Breast epithelium (tissue), 4 donors: ENCODE measurements around the gene TUFT1. TPM values are rescaled to one million over a fixed set of nuclear protein-coding genes. Genes with fewer than 3 reads are reported as not detected.

Experiments used
- DNase-seq, 2 donors: peaks; one replicate each; pipeline ENCODE4 v3.0.0-alpha.2; 2019; ENCODE audit warnings: low spot score in 2 of 2
- H3K27ac ChIP-seq, 2 donors: fragments of 200-600 bp; sonication (generic) in 1 of 2; one replicate each; pipeline ENCODE4 v1.5.1; 2016 to 2019; ENCODE audit warnings: mild to moderate bottlenecking in 1 of 2
- H3K27me3 ChIP-seq, 2 donors: fragments of 200-600 bp; sonication (generic) in 1 of 2; one replicate each; pipeline versions ENCODE4 v1.5.1 to v1.6.0; 2017 to 2019; ENCODE audit warnings: control low read depth in 1 of 2, mild to moderate bottlenecking in 1 of 2
- H3K36me3 ChIP-seq: fragments of 200-600 bp; one replicate; pipeline ENCODE4 v1.5.1; 2019
- H3K4me1 ChIP-seq, 2 donors: fragments of 200-600 bp; sonication (generic); one replicate each; pipeline ENCODE4 v1.5.1; 2016 to 2019; ENCODE audit warnings: control low read depth in 1 of 2
- H3K4me3 ChIP-seq, 3 donors: fragments of 200-600 bp; sonication (generic); 1 replicate in 2 of 3; 2 replicates in 1 of 3; pipeline ENCODE4 v1.5.1; 2016 to 2019; ENCODE audit warnings: mild to moderate bottlenecking in 3 of 3, moderate library complexity in 2 of 3
- H3K9me3 ChIP-seq, 2 donors: fragments of 200-600 bp; sonication (generic) in 1 of 2; one replicate each; pipeline ENCODE4 v1.5.1; 2016 to 2019; ENCODE audit warnings: control low read depth in 1 of 2
- CTCF ChIP-seq, 3 donors: fragments of 450-650 bp; IDR thresholded peaks; one replicate each; pipeline ENCODE4 v1.5.1; 2016 to 2017; ENCODE audit warnings: antibody characterized with exemption in 3 of 3, mild to moderate bottlenecking in 3 of 3, moderate library complexity in 3 of 3
- POLR2A ChIP-seq: fragments of 450-650 bp; IDR thresholded peaks from one replicate; pipeline ENCODE4 v1.6.1; 2016; ENCODE audit warnings: antibody characterized with exemption, mild to moderate bottlenecking, moderate library complexity
- POLR2AphosphoS5 ChIP-seq, 3 donors: sonication (generic); formaldehyde crosslinking; IDR thresholded peaks; one replicate each; pipeline ENCODE4 v1.6.1; 2017; ENCODE audit warnings: antibody characterized with exemption in 3 of 3
- intact Hi-C: fragments of 100-400 bp; cut with DNase I; formaldehyde crosslinking; loops from one replicate; pipeline ENCODE4 v1.15.1; 2023; ENCODE audit warnings: low total_unique reads
- total RNA-seq, 3 donors: library from RNA; depleted of rRNA; stranded (reverse); fragments of >200 nt; gene quantifications; one replicate each; pipeline ENCODE4 v1.1.0, GENCODE V29; 2016

The TUFT1 gene
- total RNA-seq, 3 donors from 2014 or later: 7.2 to 21.2 (median 13.4) TPM

- Histone ChIP-seq H3K4me1 (peaks cover 0 to 10% of the 10 kb centered on the region in 2 donors), H3K4me3 (no peak overlapping the region), H3K36me3 (no peaks in the 10 kb centered on the region), H3K27ac (peak overlapping the region in 1 of 2 donors; percentile 2), H3K27me3 (no peaks in the 10 kb centered on the region), H3K9me3 (no peaks in the 10 kb centered on the region)
- TF ChIP-seq POLR2AphosphoS5 (IDR thresholded peaks at IDR 0.05): no peak
- TF ChIP-seq CTCF (IDR thresholded peaks at IDR 0.05): no peak
- no peak for TF ChIP-seq POLR2A
- no peak for DNase-seq
- intact Hi-C loops: no loop called here
These were observed 5.4 kb downstream of the TUFT1 start for GRCh38 chr1:151545542-151545941.

GRCh38 chr1:151546011-151546925 lies 6.2 kb downstream of the TUFT1 start:
- Histone ChIP-seq H3K4me3 (no peak overlapping the region), H3K9me3 (no peaks in the 10 kb centered on the region), H3K27me3 (no peaks in the 10 kb centered on the region), H3K27ac (peak overlapping the region; percentile 79 to 87), H3K4me1 (peaks cover 0 to 7% of the 10 kb centered on the region in 2 donors), H3K36me3 (no peaks in the 10 kb centered on the region)
- no peak for DNase-seq
- no peak for TF ChIP-seq CTCF (IDR thresholded peaks at IDR 0.05)
- TF ChIP-seq POLR2A: no peak
- TF ChIP-seq POLR2AphosphoS5 (IDR thresholded peaks at IDR 0.05): no peak
- intact Hi-C loops: no loop called here

GRCh38 chr1:151547119-151547899 lies 7.2 kb downstream of the TUFT1 start:
- TF ChIP-seq POLR2A (no peak), POLR2AphosphoS5 (IDR thresholded peaks at IDR 0.05) (peak; percentile 66 to 87 (median 86)), CTCF (IDR thresholded peaks at IDR 0.05) (no peak)
- no peaks in the 10 kb centered on the region for H3K27me3 ChIP-seq
- peak; percentile 69 to 93 for DNase-seq
- H3K4me3 ChIP-seq: peak overlapping the region in 2 of 3 donors; percentile 4 to 21
- intact Hi-C loops: no loop called here
- no peaks in the 10 kb centered on the region for H3K36me3 ChIP-seq
- no peaks in the 10 kb centered on the region for H3K9me3 ChIP-seq
- peaks cover 0 to 5% of the 10 kb centered on the region in 2 donors for H3K4me1 ChIP-seq
- H3K27ac ChIP-seq: peak overlapping the region; percentile 86 to 87

- Histone ChIP-seq H3K27ac (peak overlapping the region; percentile 86 to 87), H3K27me3 (no peaks in the 10 kb centered on the region), H3K4me1 (peaks cover 0 to 5% of the 10 kb centered on the region in 2 donors), H3K4me3 (no peak overlapping the region), H3K36me3 (no peaks in the 10 kb centered on the region), H3K9me3 (no peaks in the 10 kb centered on the region)
- no peak for DNase-seq
- TF ChIP-seq POLR2A: no peak
- no peak for TF ChIP-seq CTCF (IDR thresholded peaks at IDR 0.05)
- no peak for TF ChIP-seq POLR2AphosphoS5 (IDR thresholded peaks at IDR 0.05)
- intact Hi-C loops: no loop called here
These were observed 7.8 kb downstream of the TUFT1 start for GRCh38 chr1:151547900-151548230.

GRCh38 chr1:151549199-151549598 lies 9.1 kb downstream of the TUFT1 start:
- Histone ChIP-seq H3K4me3 (no peak overlapping the region), H3K4me1 (peaks cover 0 to 5% of the 10 kb centered on the region in 2 donors), H3K27ac (peak overlapping the region in 1 of 2 donors; percentile 87), H3K27me3 (no peaks in the 10 kb centered on the region), H3K36me3 (no peaks in the 10 kb centered on the region), H3K9me3 (no peaks in the 10 kb centered on the region)
- DNase-seq: no peak
- TF ChIP-seq POLR2AphosphoS5 (IDR thresholded peaks at IDR 0.05): no peak
- TF ChIP-seq POLR2A: no peak
- TF ChIP-seq CTCF (IDR thresholded peaks at IDR 0.05): no peak
- intact Hi-C loops: no loop called here
